Hindlimb muscle (tissue), 1 donor: Measurements from ENCODE around the gene JMJD4. TPM values are rescaled to one million over a fixed set of nuclear protein-coding genes. Genes with fewer than 3 reads are reported as not detected.

Source experiments
- DNase-seq: peaks from one replicate; pipeline ENCODE4 v3.0.0-alpha.2; 2013
- polyA plus RNA-seq: library from polyadenylated mRNA; unstranded; fragments of 120-200 nt; gene quantifications from one replicate; pipeline ENCODE4 v1.2.1, GENCODE V29; 2013; ENCODE audit not compliant: insufficient read length

The JMJD4 gene
- polyA plus RNA-seq, 1 donor = 20.7 TPM

DNA sequence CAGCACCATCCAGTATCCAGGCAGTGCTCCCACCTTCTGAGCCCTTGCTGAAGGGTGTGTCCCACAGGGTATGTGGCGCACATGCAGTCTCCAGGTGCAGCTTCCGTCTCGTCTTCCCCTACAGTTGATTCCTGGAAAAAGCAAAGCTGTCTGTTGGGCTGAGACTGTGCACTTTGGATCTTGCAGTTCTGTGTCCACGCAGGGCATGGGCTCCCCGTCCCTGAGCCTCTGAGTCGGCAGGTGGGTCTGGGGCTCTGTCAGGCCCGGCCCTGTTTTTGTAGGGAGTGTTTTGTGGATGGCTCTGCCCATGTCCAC lies 33.0 kb upstream of the JMJD4 start:
- DNase-seq = no peak

DNA sequence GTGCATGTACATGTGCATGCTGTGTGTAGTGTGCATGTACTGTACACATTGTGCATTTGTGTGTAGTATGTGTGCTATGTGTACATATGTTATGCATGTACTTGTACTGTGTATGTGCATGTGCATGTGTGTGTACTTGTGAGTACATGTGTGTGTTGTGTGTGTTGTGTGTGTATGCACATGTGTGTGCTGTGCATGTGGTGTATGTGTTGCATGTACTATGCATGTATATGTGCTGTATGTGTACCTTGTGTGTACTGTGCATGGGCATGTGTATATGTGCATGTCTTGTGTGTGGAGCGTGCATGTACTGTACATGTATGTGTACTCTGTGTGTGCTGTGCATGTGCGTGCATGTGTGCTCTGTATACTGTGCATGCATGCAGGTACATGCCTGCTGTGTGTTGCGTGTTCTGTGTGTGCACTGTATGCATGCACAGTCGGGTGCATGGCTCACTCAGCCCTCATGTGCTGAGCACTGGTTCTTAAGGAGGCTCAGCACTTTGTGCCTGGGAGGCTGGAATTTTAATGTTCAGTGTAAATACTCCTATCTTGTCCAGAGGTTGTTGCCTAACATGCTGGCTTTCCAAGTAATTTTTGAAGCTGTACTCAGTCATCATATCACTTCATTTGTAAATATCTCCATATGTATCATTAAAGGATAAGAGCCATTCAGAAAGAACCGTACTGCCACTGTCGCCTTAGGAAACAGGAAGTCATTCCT lies 32.5 kb upstream of the JMJD4 start:
- no peak for DNase-seq

DNA sequence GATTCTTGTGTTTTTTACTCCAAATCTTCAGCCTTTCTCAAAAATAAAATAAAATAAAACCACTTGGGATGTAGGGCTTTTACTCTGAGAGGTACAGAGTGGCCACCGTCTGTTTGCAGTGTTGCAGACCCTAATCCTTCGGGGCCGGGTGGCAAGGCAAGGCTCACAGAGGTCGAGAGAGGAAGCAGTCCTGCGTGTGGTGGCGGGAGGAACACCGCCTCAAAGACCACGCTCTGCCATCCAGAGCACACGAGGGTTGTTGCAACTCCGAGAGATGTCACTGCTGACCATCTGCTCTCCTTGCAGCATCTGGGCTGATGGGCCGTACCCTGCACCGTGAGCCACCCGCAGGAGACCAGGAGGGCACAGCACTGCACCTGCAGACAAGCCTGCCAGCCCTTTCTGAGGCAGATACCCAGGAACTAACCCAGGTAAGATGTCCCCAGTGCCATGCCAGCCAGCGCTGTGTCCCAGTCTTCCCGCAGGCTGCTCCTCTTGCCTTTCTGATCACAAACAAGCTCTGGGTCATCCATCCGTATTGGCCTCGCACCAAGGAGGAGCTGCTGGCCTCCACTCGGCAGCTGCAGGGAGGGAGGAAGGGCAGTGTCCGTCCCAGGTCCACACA lies 31.7 kb upstream of the JMJD4 start:
- no peak for DNase-seq

DNA sequence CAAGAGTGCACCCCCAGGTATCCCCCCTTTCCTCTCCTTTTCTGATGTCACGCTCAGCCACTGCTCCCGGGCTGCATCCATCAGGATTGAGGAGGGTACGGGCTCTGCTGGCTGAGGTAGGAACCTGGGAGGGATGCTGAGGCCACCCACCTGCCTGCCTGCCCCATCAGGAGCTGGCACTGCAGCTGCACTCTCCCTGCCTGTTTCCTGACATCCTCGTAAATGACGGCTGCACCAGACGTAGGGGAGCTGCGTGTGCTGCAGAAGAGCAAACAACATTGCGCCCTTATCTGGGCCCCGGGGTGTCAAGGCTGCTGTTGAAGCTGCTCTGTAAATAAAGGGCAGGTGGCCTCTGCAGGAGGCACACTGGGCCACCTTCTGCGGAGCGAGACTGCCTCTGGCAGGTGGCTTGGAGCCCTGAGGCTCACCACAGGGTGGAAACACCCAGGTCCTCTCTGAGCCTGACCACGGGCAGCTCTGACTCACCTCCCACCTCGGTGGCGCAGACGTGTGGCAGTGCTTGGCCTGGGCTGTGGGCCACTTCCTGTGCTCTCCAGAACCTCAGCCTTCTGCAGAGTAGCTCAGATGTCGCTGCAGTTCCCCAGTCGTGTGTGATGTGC lies 31.0 kb upstream of the JMJD4 start:
- no peak for DNase-seq

DNA sequence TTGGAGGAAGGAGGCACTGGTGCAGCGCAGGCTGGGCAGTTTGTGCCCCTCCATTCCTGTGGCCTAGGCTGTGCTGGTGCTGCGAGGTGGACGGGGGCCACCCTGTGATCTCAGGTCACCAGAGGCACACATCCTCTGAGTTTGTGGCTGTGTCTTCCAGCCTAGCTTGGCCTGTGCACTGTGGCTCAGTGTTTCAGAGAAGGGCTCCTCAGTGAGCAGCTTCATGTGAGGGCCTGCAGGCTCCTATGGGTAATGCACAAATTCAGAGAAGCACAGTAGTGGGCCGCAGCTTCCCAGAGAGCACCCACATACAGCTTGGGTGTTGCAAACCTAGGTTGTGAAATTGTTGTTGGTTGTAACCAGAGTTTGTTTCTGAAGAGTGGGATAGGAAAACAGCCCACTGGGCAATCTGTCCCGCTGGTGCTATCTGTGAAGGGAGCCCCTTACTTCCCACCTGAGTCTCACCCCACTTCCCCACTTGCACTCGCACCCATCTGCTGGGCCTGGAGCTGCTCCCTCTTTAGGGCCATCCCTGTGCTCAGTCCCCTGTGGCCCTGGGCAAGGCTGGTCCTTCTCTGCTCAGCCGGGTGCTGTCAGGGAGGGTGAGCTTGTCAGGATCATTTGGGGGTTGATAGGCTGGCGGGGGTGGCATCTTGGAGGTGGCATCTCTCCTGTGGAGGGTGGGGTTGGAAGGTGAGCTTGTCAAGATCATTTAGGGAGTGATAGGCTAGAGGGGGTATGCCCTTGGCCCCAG lies 30.3 kb upstream of the JMJD4 start:
- no peak for DNase-seq

DNA sequence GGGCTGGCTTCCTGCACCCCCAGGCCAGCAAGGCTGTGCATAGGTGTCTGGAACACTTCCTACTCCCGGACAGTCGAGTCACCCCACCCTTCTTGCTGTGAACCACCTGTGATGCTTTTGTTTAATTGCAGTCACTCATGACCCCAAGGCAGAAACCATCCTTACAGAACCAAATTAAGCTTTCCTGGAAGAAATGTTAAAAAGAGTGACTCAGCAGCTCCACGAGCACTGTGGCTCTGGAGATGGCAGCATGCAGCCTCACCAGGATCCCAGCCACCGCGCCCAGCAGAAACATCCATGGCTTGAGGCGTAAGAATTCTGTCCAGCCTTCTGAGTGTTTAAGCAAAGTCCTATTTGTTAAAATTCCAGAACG lies 28.9 kb upstream of the JMJD4 start:
- DNase-seq = no peak

DNA sequence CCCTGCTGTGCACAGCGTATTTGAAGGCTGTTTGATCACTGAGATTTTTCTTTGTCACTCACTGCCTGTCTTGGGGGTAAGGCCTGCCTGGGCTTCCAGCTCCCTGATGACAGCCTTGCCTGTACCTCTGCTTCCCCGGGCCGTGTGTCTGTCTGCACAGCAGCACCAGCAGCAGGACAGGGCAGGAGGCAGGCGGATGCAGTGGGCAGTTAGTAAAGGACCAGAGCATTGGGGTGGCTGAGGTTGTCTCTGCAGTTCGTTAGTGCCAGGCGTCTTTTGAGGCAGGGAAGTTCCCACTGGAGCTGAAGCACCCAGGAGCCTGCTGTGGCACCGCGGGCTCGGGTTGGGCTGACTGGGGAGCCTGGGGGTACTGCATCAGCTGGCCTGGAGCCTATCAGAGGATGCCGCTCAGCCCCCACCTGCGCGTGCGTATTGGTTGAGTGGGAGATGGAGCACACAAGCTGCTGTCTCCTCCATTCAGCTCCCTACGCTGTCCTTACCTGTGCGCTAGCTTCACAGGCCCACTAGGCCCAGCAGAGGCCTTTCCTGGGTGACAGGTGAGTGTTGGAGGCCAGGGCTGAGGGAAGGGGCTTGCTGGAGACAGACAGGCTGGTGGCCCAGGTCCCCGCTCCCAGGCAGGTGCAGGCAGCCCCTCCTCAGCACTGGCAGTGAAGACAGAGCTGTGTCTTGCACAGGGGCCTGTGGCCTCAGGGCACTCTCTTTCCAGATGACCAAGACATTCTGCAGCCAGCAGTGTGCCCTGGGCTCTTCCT lies 28.3 kb upstream of the JMJD4 start:
- no peak for DNase-seq

DNA sequence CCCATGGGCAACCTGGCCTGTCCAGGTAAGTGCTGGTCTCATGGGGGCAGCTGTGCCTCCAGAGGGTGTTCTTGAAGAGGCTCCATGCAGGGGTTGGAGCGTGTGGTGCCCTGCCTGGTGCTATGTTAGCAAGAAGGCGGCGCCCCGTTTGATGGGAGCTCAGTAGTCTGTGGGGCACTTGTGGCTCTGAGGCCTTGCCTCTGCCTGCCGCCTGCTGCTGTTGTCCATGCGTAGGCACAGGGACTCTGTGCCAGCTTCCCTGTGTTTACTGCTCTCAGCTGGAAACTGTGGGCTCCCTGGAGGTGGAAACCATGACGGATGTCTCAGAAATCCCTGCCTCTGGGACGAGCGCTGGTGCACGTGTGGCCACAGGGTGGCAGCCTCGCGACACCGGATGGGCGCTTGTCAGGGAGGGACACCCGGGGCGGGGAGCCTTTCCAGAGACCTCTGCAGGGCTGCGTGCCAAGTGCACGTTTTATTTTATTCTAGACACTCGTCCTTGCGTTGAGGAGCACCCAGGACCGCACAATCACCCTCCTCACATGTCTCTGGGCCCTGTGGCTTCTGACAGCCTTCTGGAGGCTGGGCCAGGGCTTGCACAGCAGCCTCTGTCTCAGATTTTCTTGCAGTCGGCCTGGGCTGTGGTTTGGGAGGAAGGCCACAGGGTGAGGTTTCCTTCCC lies 27.3 kb upstream of the JMJD4 start:
- DNase-seq = peak; percentile 79

DNA sequence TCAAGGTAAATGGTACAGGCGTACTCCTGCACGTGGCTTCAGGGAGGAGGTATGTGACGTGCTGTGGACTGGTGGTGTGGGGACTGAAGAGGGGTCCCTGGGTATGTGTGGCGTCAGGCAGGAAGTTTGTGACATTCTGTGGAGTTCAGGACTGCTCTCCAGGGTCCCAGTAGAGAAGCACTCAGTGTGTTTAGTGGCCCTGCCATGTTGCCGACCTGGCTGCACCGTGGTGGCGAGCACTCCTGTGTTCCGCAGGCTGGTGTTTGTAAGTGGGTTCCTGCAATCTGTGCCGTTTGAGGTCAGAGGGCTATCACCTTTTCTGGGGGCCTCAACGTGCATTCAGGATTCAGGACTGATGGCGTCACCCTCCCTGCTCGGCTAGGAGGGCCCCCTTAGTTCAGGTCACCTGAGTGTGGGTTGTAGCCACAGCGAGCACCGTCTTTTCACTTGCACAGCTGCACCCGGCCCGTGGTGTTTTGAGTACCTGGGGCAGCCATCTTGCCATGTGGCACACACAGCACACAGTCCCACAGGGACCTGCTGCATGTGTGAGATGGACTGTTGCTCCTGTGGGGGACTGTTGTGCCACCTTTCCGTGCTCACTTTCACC lies 26.6 kb upstream of the JMJD4 start:
- no peak for DNase-seq

DNA sequence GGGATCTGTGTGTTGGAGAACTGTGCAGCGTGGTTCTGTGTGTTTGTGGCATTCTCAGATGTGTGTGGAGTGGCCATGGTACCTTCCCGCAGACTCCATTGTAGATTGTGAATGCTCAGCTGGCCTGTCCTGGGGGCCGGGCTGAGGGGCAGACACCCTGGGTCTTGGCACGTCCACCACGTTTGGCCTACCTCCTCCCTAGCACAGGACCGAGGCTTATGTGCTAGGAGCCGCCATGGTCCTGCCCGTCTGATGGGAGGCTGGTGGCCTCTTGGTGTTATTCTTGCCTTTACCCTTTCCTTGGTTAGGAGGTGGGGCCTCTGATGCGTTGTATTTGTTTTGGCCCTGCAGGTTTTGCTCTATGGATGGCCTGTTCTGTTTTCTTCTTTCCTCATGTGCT lies 25.3 kb upstream of the JMJD4 start:
- no peak for DNase-seq

DNA sequence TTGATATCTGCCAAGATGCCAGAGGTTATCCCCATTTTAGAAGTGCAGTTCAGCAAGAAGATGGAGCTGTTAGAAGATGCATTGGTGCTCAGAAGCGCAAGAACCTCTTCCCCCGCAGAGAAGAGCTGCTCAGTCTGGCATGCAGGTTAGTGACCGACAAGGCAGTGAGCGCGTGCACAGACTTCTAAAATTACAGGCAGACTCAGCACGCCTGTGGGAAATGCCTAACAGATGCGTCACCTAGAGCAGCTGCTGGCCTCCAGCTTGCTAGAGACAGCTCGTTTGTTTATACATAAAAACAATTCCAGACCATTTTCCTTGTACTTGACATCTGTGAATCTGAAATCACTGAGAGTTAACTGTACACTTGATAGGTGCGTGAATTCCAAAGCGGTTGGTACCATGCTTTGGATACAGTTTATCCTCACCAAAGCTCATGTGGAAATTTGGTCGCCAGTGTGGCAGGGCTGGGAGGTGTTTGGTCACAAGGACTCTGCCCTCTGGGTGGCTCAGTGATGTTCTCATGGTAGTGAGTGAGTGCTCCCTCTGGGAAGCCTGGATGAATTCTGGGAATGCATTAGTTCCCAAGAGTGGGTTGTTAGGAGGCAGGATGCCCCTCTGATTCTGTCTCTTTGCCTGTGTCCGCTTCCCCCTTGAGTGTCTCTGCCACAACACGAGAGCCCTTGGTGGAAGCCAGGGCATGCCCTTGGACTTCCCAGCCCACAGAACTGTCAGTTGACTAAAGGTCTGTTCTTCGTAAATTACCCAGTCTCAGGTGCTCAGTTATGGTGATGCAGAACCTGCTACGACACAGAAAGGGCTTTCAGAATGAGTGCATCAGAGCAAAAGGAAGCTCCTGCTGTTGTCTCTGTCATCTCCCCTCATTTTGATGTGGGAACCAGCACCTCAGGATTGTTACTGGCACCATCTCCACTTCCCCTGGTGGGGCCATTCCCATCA lies 24.5 kb upstream of the JMJD4 start:
- DNase-seq = peak; percentile 73

DNA sequence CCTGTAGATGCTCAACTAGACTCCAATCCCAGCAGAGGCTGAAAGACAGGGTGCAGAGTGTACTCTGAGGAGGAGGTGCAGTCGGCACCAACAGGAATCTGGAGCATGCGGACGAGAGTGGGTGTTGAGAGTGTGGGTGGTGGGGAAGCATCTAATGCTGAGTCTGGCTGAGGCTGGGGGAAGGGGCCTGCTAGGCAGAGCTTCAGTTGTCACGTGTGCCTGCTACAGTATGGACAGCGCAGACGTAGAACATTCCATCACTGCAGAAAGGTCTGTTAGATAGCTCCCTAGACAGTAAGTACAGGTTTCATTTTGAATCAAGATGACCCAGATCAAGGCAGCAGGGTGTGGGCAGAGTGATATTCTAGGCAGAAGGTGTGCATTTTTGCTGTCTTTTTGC lies 23.3 kb upstream of the JMJD4 start:
- no peak for DNase-seq

DNA sequence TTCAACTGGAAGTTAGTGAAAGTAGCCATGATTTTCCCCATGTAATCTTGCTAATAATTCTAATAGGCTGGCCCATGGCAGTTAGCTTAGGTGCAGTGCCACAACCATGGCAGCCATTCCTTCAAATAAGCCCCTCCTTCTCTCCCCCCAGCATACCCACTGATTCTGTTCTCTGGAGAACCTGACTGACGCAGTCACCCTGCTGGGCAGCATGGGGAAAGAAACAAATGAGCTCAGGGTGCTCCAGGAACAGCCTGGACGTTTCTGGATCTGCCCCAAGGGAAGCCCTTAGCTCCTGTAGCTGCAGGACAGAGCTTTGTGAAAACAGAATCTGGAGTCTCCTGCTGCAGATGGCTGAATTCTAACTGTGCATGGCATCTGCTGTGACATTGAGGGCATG lies 22.7 kb upstream of the JMJD4 start:
- no peak for DNase-seq

DNA sequence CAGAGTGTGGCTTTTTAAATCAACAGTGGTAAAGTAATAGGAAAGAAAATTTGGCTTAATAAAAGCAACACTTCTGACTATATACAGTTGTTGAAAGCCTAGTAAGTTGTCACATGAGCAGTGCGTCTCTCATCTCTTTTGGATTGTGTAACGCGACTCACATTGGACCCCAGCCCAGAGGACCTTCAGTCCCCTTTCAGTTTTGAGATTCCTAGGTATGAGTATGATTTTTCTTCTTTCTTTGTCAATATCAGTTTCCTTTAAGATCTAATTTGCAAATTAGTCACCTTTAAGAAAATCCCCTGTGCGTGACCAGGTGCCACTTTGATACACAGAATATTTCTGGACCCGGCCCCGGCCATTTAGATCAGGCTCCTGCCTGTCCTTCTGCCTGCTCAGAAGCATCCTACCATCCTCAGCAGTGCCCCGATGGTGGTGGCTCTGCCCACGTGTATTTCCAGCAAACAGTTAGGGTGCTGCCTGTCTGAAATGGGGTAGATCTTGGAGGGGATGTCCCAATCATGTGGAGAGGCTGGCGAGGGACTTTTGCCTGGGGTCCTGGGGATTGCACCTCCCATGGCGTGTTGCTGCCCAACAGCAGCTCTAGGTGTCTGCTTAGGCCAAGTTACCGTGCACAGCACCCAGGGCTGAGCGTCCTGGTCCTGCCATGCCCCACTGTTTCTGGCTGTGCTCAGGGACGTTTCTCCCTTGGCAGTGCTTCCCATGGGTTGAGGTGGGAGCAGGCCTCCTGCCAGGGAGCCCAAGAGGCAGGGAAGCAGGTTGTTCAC lies 21.3 kb upstream of the JMJD4 start:
- DNase-seq = no peak

DNA sequence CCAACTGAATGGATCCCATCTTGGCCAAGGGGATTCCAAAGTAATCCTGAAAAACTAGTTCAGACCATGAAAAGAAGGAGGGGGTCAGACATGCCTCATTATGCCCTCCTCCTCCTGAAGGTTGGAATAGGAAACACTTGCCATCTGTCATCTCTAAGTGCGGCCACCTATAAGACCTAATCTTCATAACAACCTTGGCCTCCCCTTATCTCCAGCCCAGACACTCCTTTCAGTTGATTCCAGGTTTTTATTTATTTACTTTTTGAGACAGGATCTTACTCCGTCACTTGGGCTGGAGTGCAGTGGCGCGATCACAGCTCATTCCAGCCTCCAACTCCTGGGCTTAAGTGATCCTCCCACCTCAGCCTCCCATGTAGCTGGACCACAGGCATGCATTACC lies 19.9 kb upstream of the JMJD4 start:
- no peak for DNase-seq

DNA sequence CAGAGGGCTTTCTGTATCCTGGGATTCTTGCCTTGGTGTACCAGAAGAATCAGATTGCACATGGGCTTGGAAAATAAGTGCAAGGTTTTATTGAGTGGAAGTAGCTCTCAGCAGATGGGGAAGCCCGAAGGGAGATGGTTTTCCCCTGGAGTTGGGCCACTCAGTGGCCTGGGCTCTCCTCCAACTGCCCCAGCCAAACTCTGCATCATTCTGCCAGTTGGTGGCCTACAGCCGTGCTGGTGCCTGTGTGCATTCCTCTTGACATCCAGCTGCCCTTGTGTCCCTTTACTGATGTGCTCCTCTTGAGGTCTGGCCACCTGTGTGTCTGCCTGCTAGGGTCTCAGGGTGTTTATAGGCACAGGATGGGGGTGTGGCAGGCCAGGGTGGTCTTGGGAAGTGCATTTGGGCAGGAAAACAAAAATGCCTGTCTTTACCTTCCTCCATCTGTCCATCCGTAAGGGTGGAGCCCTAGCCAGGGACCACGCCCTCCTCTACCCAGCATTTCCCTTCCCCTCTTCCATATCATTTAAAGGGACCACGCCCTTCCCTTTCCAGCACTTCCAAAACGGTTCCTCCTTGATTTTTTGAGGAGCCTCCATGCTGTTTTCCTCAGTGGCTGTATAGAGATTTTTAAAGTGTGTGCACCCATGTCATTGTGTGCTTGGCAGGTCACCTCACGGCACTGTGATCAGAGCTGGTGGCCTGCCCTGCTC lies 19.1 kb upstream of the JMJD4 start:
- DNase-seq = no peak

DNA sequence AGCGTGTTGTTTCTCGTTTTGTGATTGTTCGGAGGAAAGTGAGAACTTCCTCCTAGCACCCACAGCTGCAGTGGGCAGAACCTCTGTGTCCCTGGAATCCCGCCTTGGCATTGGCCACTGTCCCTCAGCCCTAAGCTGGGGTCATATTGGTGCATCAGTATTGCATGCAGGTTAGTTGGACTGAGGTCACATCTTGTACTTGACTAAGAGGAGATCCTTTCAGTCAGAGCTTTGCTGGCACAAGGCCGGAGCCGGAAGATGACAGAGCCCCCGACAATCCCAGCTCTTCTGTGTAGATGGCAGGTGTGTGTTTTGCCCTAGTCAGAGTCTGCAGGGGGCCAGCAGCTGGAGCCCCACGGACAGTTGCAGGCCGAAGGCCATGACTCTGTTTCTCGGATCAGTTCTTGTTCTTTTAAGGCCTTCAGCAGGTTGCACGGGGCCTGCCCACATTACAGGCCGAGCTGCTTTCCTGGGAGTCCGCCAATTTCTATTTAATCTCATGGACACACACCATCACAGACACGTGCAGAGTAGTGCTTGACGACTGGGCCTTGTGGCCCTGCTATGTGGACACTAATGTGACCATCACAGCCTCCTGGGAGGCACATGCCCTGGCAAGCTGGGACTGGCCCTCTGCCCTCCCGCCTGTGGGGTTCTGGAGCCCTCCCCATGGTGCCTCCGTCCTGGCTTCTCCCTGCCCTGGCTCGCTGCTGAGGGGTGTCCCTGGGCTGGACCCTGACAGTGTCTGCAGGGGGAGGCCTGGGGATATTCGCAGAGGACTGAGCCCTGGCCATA lies 15.0 kb upstream of the JMJD4 start:
- DNase-seq = no peak

DNA sequence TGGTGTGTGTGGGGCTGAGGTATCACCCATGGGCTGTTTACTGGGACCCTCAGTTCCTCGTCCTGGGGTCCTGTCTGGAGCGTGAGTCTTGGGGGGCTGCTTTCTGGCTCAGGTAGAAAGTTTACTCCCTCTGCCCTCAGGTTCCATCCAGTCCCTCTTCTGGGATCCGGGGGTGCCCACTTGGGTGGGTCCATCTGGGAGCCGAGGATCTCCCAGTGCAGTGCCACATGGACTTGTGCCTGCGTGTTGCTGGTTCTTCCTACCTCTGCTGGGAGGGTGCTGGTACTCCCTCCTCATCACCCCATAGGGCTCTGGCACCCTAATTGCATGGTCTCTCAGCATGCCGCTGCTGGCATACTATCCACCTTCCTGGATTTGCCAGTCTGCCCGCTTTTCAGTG lies 14.1 kb upstream of the JMJD4 start:
- no peak for DNase-seq
